Measurements from ENCODE around the gene HOXA7.

HOXA7 gene

GRCh38 chr7:27182285-27182841 is 25.9 kb upstream of the HOXA7 start:
- DNase-seq = no peak

GRCh38 chr7:27181795-27182275 is 25.4 kb upstream of the HOXA7 start:
- no peak for DNase-seq

- no peak for DNase-seq
These were observed 24.3 kb upstream of the HOXA7 start for GRCh38 chr7:27180431-27181420.

- no peak for DNase-seq
These were observed 23.3 kb upstream of the HOXA7 start for GRCh38 chr7:27179503-27180430.

- no peak for DNase-seq
These were observed 22.6 kb upstream of the HOXA7 start for GRCh38 chr7:27179030-27179429.

GRCh38 chr7:27178366-27178765 is 21.9 kb upstream of the HOXA7 start:
- no peak for DNase-seq

GRCh38 chr7:27177795-27178320 is 21.4 kb upstream of the HOXA7 start:
- DNase-seq = no peak

GRCh38 chr7:27176962-27177794 is 20.7 kb upstream of the HOXA7 start:
- no peak for DNase-seq

- DNase-seq = no peak
These were observed 20.0 kb upstream of the HOXA7 start for GRCh38 chr7:27176524-27176845.

GRCh38 chr7:27175626-27176523 is 19.4 kb upstream of the HOXA7 start:
- no peak for DNase-seq

GRCh38 chr7:27174874-27175625 is 18.6 kb upstream of the HOXA7 start:
- peak; percentile 27 to 34 for DNase-seq

GRCh38 chr7:27173956-27174873 is 17.7 kb upstream of the HOXA7 start, which contains the start of gene HOXA10:
Gene HOXA10 (minus strand): TSS chr7:27174320. CDS start chr7:27174306, 14 bp downstream.
- DNase-seq = peak; percentile 28 to 53

GRCh38 chr7:27173511-27173955 is 17.1 kb upstream of the HOXA7 start:
- DNase-seq = no peak

GRCh38 chr7:27172823-27173510 is 16.5 kb upstream of the HOXA7 start:
- DNase-seq = peak; percentile 48 to 70

GRCh38 chr7:27172315-27172774 is 15.9 kb upstream of the HOXA7 start:
- DNase-seq = peak in 1 of 2 experiments; percentile 48

GRCh38 chr7:27171637-27172314 is 15.3 kb upstream of the HOXA7 start:
- peak; percentile 39 to 89 for DNase-seq

- peak in 1 of 2 experiments; percentile 73 for DNase-seq
These were observed 14.8 kb upstream of the HOXA7 start for GRCh38 chr7:27171325-27171636.
